Neuronal stem cell (in vitro differentiated cells): ENCODE measurements around the gene RIMKLB.
A peak's percentile ranks its signal among the peaks of the same experiment; 100 is the strongest.

Experiments
- DNase-seq: peaks from one replicate; pipeline ENCODE4 v3.0.0-alpha.2; 2013; ENCODE audit warnings: low spot score
- H2AFZ ChIP-seq: one replicate; pipeline ENCODE4 v1.6.1; 2013; ENCODE audit warnings: mild to moderate bottlenecking, low read length, inconsistent platforms
- H2AK5ac ChIP-seq: 2 replicates; pipeline ENCODE4 v1.6.1; 2013; ENCODE audit warnings: low read depth, mild to moderate bottlenecking, inconsistent platforms, low read length, moderate library complexity, mixed read lengths
- H2BK120ac ChIP-seq: 2 replicates; pipeline ENCODE4 v1.6.1; 2013; ENCODE audit warnings: low read depth, mild to moderate bottlenecking, inconsistent platforms, low read length, moderate library complexity, mixed read lengths
- H2BK12ac ChIP-seq: one replicate; pipeline ENCODE4 v1.6.1; 2013; ENCODE audit warnings: low read length, inconsistent platforms
- H2BK15ac ChIP-seq: 2 replicates; pipeline ENCODE4 v1.6.1; 2013; ENCODE audit warnings: mild to moderate bottlenecking, low read length, inconsistent platforms, mixed read lengths
- H2BK5ac ChIP-seq: one replicate; pipeline ENCODE4 v1.6.1; 2013; ENCODE audit warnings: inconsistent platforms, mild to moderate bottlenecking, low read length, moderate library complexity
- H3K14ac ChIP-seq: one replicate; pipeline ENCODE4 v1.6.1; 2013; ENCODE audit warnings: low read length, inconsistent platforms
- H3K18ac ChIP-seq: 2 replicates; pipeline ENCODE4 v1.6.1; 2013; ENCODE audit warnings: low read length, inconsistent platforms
- H3K23ac ChIP-seq: 2 replicates; pipeline ENCODE4 v1.6.1; 2013; ENCODE audit warnings: low read depth, mild to moderate bottlenecking, mixed read lengths, low read length, inconsistent platforms; ENCODE audit not compliant: poor library complexity
- H3K27ac ChIP-seq: replicated peaks from 3 replicates; pipeline ENCODE4 v1.5.1; 2013; ENCODE audit warnings: low read length, inconsistent platforms
- H3K27me3 ChIP-seq, 3 experiments: 2 replicates each; pipeline ENCODE4 v1.6.1; 2013; ENCODE audit warnings: low read length in 3 of 3, mild to moderate bottlenecking in 2 of 3, inconsistent platforms in 1 of 3, low read depth in 1 of 3, mixed read lengths in 1 of 3, moderate library complexity in 1 of 3; ENCODE audit not compliant: control insufficient read depth in 3 of 3, insufficient read depth in 3 of 3
- H3K36me3 ChIP-seq, 2 donors: replicated peaks in 1 of 2; 2 replicates each; pipeline ENCODE4 v1.6.1; 2013; ENCODE audit warnings: low read length in 2 of 2; ENCODE audit not compliant: control insufficient read depth in 2 of 2, insufficient read depth in 2 of 2
- H3K4ac ChIP-seq: 2 replicates; pipeline ENCODE4 v1.6.1; 2013; ENCODE audit warnings: inconsistent platforms, mild to moderate bottlenecking, low read length, moderate library complexity
- H3K4me1 ChIP-seq, 2 donors: 1 replicate in 1 of 2; 2 replicates in 1 of 2; pipeline ENCODE4 v1.6.1; 2013; ENCODE audit warnings: low read length in 2 of 2, low read depth in 1 of 2; ENCODE audit not compliant: control insufficient read depth in 2 of 2, insufficient read depth in 1 of 2
- H3K4me2 ChIP-seq: one replicate; pipeline ENCODE4 v1.6.1; 2013; ENCODE audit warnings: mild to moderate bottlenecking, low read length, inconsistent platforms; ENCODE audit not compliant: insufficient read depth, poor library complexity, severe bottlenecking
- H3K4me3 ChIP-seq, 2 donors: 2 replicates each; pipeline ENCODE4 v1.5.1; 2013; ENCODE audit warnings: low read length in 2 of 2, mild to moderate bottlenecking in 2 of 2, inconsistent platforms in 1 of 2, moderate library complexity in 1 of 2
- H3K79me1 ChIP-seq: one replicate; pipeline ENCODE4 v1.6.1; 2013; ENCODE audit warnings: low read depth, mild to moderate bottlenecking, inconsistent platforms, low read length, moderate library complexity
- H3K9ac ChIP-seq: one replicate; pipeline ENCODE4 v1.6.1; 2013; ENCODE audit warnings: mild to moderate bottlenecking, low read depth, low read length, inconsistent platforms; ENCODE audit not compliant: poor library complexity
- H3K9me3 ChIP-seq, 2 donors: replicated peaks in 1 of 2; 2 replicates each; pipeline versions ENCODE3 to v1.6.1; 2013; ENCODE audit warnings: low read length in 2 of 2, mild to moderate bottlenecking in 2 of 2, inconsistent platforms in 1 of 2, low read depth in 1 of 2, mixed read lengths in 1 of 2, moderate library complexity in 1 of 2; ENCODE audit not compliant: control insufficient read depth in 2 of 2, insufficient read depth in 1 of 2
- H4K8ac ChIP-seq: one replicate; pipeline ENCODE4 v1.6.1; 2013; ENCODE audit warnings: low read depth, mild to moderate bottlenecking, inconsistent platforms, low read length, moderate library complexity
- H4K91ac ChIP-seq: one replicate; pipeline ENCODE4 v1.6.1; 2013; ENCODE audit warnings: low read length, low read depth, mild to moderate bottlenecking, inconsistent platforms; ENCODE audit not compliant: poor library complexity
- WGBS, 2 donors: extraction: QIAGEN DNeasy Blood & Tissue Kit; methylation state at CpG; one replicate each; pipeline ENCODE4 v1.1.7; 2013; ENCODE audit warnings: missing lambda C conversion rate in 2 of 2, mixed read lengths in 1 of 2; ENCODE audit not compliant: insufficient read length in 2 of 2, insufficient replicate concordance in 1 of 2; ENCODE audit errors: extremely low coverage in 2 of 2; 5-methylcytosine and 5-hydroxymethylcytosine counted together

Gene RIMKLB

GRCh38 chr12:8680533-8680932 lies 17.3 kb upstream of the RIMKLB start:
- Histone ChIP-seq H3K4me3 (no peak overlapping the region), H3K14ac (no peak overlapping the region), H3K4me1 (peaks cover 0 to 3% of the 10 kb centered on the region in 2 donors), H2BK120ac (no peak overlapping the region), H2BK12ac (no peak overlapping the region), H2BK5ac (no peak overlapping the region), H3K4ac (no peak overlapping the region), H3K9me3 (no peaks in the 10 kb centered on the region), H3K4me2 (no peak overlapping the region), H2BK15ac (no peak overlapping the region), H3K9ac (no peak overlapping the region), H2AFZ (no peak overlapping the region), H3K79me1 (no peaks in the 10 kb centered on the region), H3K23ac (no peak overlapping the region), H3K27ac (no peak overlapping the region), H3K18ac (no peak overlapping the region), H4K91ac (no peak overlapping the region), H2AK5ac (no peak overlapping the region), H4K8ac (no peak overlapping the region), H3K27me3 (no peaks in the 10 kb centered on the region), H3K36me3 (no peaks in the 10 kb centered on the region)
- whole genome bisulfite sequencing, 2 donors: no CpG with 5 or more reads among the region's 9 CpGs
- no peak for DNase-seq

GRCh38 chr12:8681129-8681884 lies 16.5 kb upstream of the RIMKLB start:
- no peak overlapping the region for H3K27ac ChIP-seq
- H4K8ac ChIP-seq: no peak overlapping the region
- no peak overlapping the region for H3K4me2 ChIP-seq
- H3K4ac ChIP-seq: no peak overlapping the region
- H2AK5ac ChIP-seq: no peak overlapping the region
- H2BK15ac ChIP-seq: no peak overlapping the region
- no peak overlapping the region for H2BK12ac ChIP-seq
- H3K36me3 ChIP-seq: no peaks in the 10 kb centered on the region
- no peak for DNase-seq
- no peak overlapping the region for H3K23ac ChIP-seq
- H3K9ac ChIP-seq: no peak overlapping the region
- no CpG with 5 or more reads among the region's 11 CpGs for WGBS, 2 donors
- H3K18ac ChIP-seq: no peak overlapping the region
- H4K91ac ChIP-seq: no peak overlapping the region
- H3K27me3 ChIP-seq: no peaks in the 10 kb centered on the region
- no peak overlapping the region for H3K4me3 ChIP-seq
- H2BK5ac ChIP-seq: no peak overlapping the region
- H3K4me1 ChIP-seq: peaks cover 0 to 3% of the 10 kb centered on the region in 2 donors
- no peaks in the 10 kb centered on the region for H3K9me3 ChIP-seq
- H3K79me1 ChIP-seq: no peaks in the 10 kb centered on the region
- no peak overlapping the region for H2BK120ac ChIP-seq
- H2AFZ ChIP-seq: no peak overlapping the region
- H3K14ac ChIP-seq: no peak overlapping the region

- H4K8ac ChIP-seq: no peak overlapping the region
- H4K91ac ChIP-seq: no peak overlapping the region
- no peaks in the 10 kb centered on the region for H3K27me3 ChIP-seq
- H3K9ac ChIP-seq: no peak overlapping the region
- H2BK120ac ChIP-seq: no peak overlapping the region
- no peak overlapping the region for H2BK12ac ChIP-seq
- no peak overlapping the region for H3K23ac ChIP-seq
- no peaks in the 10 kb centered on the region for H3K36me3 ChIP-seq
- no peak overlapping the region for H3K14ac ChIP-seq
- H3K9me3 ChIP-seq: no peaks in the 10 kb centered on the region
- H3K4me2 ChIP-seq: no peak overlapping the region
- no peaks in the 10 kb centered on the region for H3K79me1 ChIP-seq
- H3K18ac ChIP-seq: no peak overlapping the region
- H3K27ac ChIP-seq: no peak overlapping the region
- H3K4ac ChIP-seq: no peak overlapping the region
- peaks cover 3 to 7% of the 10 kb centered on the region in 2 donors for H3K4me1 ChIP-seq
- H2BK15ac ChIP-seq: no peak overlapping the region
- no peak overlapping the region for H3K4me3 ChIP-seq
- H2AK5ac ChIP-seq: no peak overlapping the region
- no peak overlapping the region for H2BK5ac ChIP-seq
- no peak overlapping the region for H2AFZ ChIP-seq
- DNase-seq: no peak
- no CpG with 5 or more reads among the region's 2 CpGs for WGBS, 2 donors
Measured at GRCh38 chr12:8685051-8685450, 12.7 kb upstream of the RIMKLB start.

GRCh38 chr12:8687846-8688601 lies 9.8 kb upstream of the RIMKLB start:
- H2BK5ac ChIP-seq: no peak overlapping the region
- no peak overlapping the region for H3K18ac ChIP-seq
- no peak overlapping the region for H2BK120ac ChIP-seq
- H2BK12ac ChIP-seq: no peak overlapping the region
- H3K14ac ChIP-seq: no peak overlapping the region
- H4K91ac ChIP-seq: no peak overlapping the region
- H3K4me1 ChIP-seq: peaks cover 7 to 10% of the 10 kb centered on the region in 2 donors
- H3K9me3 ChIP-seq: no peaks in the 10 kb centered on the region
- no peaks in the 10 kb centered on the region for H3K27me3 ChIP-seq
- no peak for DNase-seq
- H3K36me3 ChIP-seq: no peaks in the 10 kb centered on the region
- no peaks in the 10 kb centered on the region for H3K79me1 ChIP-seq
- no peak overlapping the region for H2BK15ac ChIP-seq
- H3K4ac ChIP-seq: no peak overlapping the region
- no peak overlapping the region for H3K23ac ChIP-seq
- H3K4me3 ChIP-seq: no peak overlapping the region
- no peak overlapping the region for H4K8ac ChIP-seq
- no peak overlapping the region for H3K4me2 ChIP-seq
- peak overlapping the region; percentile 27 for H2AFZ ChIP-seq
- no peak overlapping the region for H3K27ac ChIP-seq
- no peak overlapping the region for H3K9ac ChIP-seq
- no peak overlapping the region for H2AK5ac ChIP-seq
- no CpG with 5 or more reads among the region's 2 CpGs for WGBS, 2 donors
